Neural cell (in vitro differentiated cells): ENCODE results near the gene BEND7. TPM values are rescaled to one million over a fixed set of nuclear protein-coding genes. Genes with fewer than 3 reads are reported as not detected.
"Not testable (repeated sequence)": the region's sequence is repeated elsewhere in the genome, so short reads cannot be mapped to it uniquely, and the experiment has no call there.

Experiments used
- H2AFZ ChIP-seq: fragments of 200-600, 300-800 bp; sonication (generic), shearing (Covaris generic); 2 replicates; pipeline ENCODE4 v1.6.0; 2014; ENCODE audit warnings: low read depth, mild to moderate bottlenecking, antibody characterized with exemption, low read length, moderate library complexity
- H3F3A ChIP-seq: fragments of 200-600 bp; shearing (Covaris generic); 2 replicates; pipeline ENCODE4 v1.6.1; 2016; ENCODE audit warnings: mild to moderate bottlenecking, moderate library complexity, mixed read lengths, antibody characterized with exemption, low read length; ENCODE audit not compliant: insufficient read depth, poor library complexity, severe bottlenecking
- H3K27ac ChIP-seq: fragments of 200-600, 300-800 bp; sonication (generic), shearing (Covaris generic); 2 replicates; pipeline ENCODE4 v1.5.1; 2014; ENCODE audit warnings: mild to moderate bottlenecking, low read length, moderate library complexity
- H3K27me3 ChIP-seq: fragments of 300-800, 200-600 bp; sonication (generic), shearing (Covaris generic); 2 replicates; pipeline ENCODE4 v1.6.0; 2014; ENCODE audit warnings: mild to moderate bottlenecking, low read depth, low read length, moderate library complexity; ENCODE audit not compliant: insufficient read depth
- H3K36me3 ChIP-seq: fragments of 300-800, 200-600 bp; sonication (generic), shearing (Covaris generic); 2 replicates; pipeline ENCODE4 v1.5.1; 2014; ENCODE audit warnings: mild to moderate bottlenecking, antibody characterized with exemption, low read length, moderate library complexity; ENCODE audit not compliant: insufficient read depth
- H3K4me2 ChIP-seq: fragments of 300-800, 200-600 bp; sonication (generic), shearing (Covaris generic); 2 replicates; pipeline ENCODE4 v1.6.0; 2014; ENCODE audit warnings: mild to moderate bottlenecking, low read length
- H3K4me3 ChIP-seq: fragments of 300-800, 200-600 bp; sonication (generic), shearing (Covaris generic); 2 replicates; pipeline ENCODE4 v1.5.1; 2014; ENCODE audit warnings: mild to moderate bottlenecking, low read length, moderate library complexity
- H3K79me2 ChIP-seq: fragments of 200-600 bp; shearing (Covaris generic); replicated peaks from 2 replicates; pipeline ENCODE4 v1.6.0; 2014; ENCODE audit warnings: mild to moderate bottlenecking, low read length, moderate library complexity; ENCODE audit not compliant: insufficient read depth
- H3K9ac ChIP-seq: fragments of 300-800, 200-600 bp; sonication (generic), shearing (Covaris generic); 2 replicates; pipeline ENCODE4 v1.6.1; 2016; ENCODE audit warnings: mild to moderate bottlenecking, low read length, mixed read lengths
- H3K9me2 ChIP-seq: fragments of 200-600 bp; shearing (Covaris generic); 2 replicates; pipeline ENCODE4 v1.6.1; 2016; ENCODE audit warnings: mild to moderate bottlenecking, low read length, mixed read lengths; ENCODE audit not compliant: insufficient read depth
- H3K9me3 ChIP-seq: fragments of 200-600, 300-800 bp; sonication (generic), shearing (Covaris generic); 2 replicates; pipeline ENCODE4 v1.6.1; 2016; ENCODE audit warnings: mild to moderate bottlenecking, mixed run types, low read length, moderate library complexity, mixed read lengths
- H4K20me1 ChIP-seq: fragments of 200-600 bp; shearing (Covaris generic); 2 replicates; pipeline ENCODE4 v1.6.1; 2016; ENCODE audit warnings: mild to moderate bottlenecking, mixed run types; ENCODE audit not compliant: insufficient read depth
- CTCF ChIP-seq: fragments of 450-650 bp; IDR thresholded peaks from 2 replicates; pipeline ENCODE4 v1.5.1; 2014; ENCODE audit warnings: antibody characterized with exemption, mild to moderate bottlenecking, moderate library complexity; ENCODE audit not compliant: poor library complexity, severe bottlenecking
- EZH2 ChIP-seq: fragments of 200-600, 300-800 bp; shearing (Covaris generic), sonication (generic); IDR thresholded peaks from 2 replicates; pipeline ENCODE4 v1.6.1; 2014; ENCODE audit warnings: antibody characterized with exemption, low read length, borderline replicate concordance, mild to moderate bottlenecking; ENCODE audit not compliant: insufficient read depth, poor library complexity, severe bottlenecking
- POLR2AphosphoS5 ChIP-seq: IDR thresholded peaks from 2 replicates; pipeline ENCODE4 v1.6.1; 2012
- RAD21 ChIP-seq: fragments of 450-650 bp; conservative IDR thresholded peaks from 2 replicates; pipeline ENCODE4 v1.6.1; 2014; ENCODE audit warnings: antibody characterized with exemption, mild to moderate bottlenecking, moderate library complexity
- REST ChIP-seq: IDR thresholded peaks from 2 replicates; pipeline ENCODE4 v1.6.1; 2012; ENCODE audit warnings: borderline replicate concordance
- SMC3 ChIP-seq: fragments of 450-650 bp; conservative IDR thresholded peaks from 2 replicates; pipeline ENCODE4 v1.6.1; 2014; ENCODE audit warnings: antibody characterized with exemption, mild to moderate bottlenecking, moderate library complexity; ENCODE audit not compliant: poor library complexity
- polyA plus RNA-seq: library from polyadenylated mRNA; depleted of rRNA; stranded (reverse); fragments of >200 nt; gene quantifications from 2 replicates; pipeline ENCODE4 v1.2.3, GENCODE V29; 2014

Gene BEND7
- polyA plus RNA-seq, 1 donor from 2014 or later, result 5.1 TPM

GRCh38 chr10:13542533-13542932 lies 13.7 kb upstream of the BEND7 start:
- Histone ChIP-seq H3K79me2 (no peaks in the 10 kb centered on the region), H3K9me3 (no peaks in the 10 kb centered on the region), H4K20me1 (no peaks in the 10 kb centered on the region), H3K27me3 (no peaks in the 10 kb centered on the region), H3K4me2 (no peak overlapping the region), H3K9ac (no peak overlapping the region), H3K36me3 (no peaks in the 10 kb centered on the region), H3K27ac (no peak overlapping the region), H3K9me2 (no peaks in the 10 kb centered on the region), H2AFZ (no peak overlapping the region), H3F3A (no peaks in the 10 kb centered on the region), H3K4me3 (no peak overlapping the region)
- TF ChIP-seq REST, result no peak
- no peak for TF ChIP-seq SMC3
- no peak for TF ChIP-seq POLR2AphosphoS5

GRCh38 chr10:13537985-13538384 lies 9.2 kb upstream of the BEND7 start:
- H3K36me3 ChIP-seq, H3K4me3 ChIP-seq: not testable (repeated sequence)

GRCh38 chr10:13536674-13537366 lies 8.0 kb upstream of the BEND7 start:
- Histone ChIP-seq H3K4me3 (no peak overlapping the region), H3K9me2 (no peaks in the 10 kb centered on the region), H3K9me3 (no peaks in the 10 kb centered on the region), H3K4me2 (no peak overlapping the region), H3F3A (no peaks in the 10 kb centered on the region), H4K20me1 (no peaks in the 10 kb centered on the region), H3K36me3 (no peaks in the 10 kb centered on the region), H2AFZ (no peak overlapping the region), H3K27me3 (no peaks in the 10 kb centered on the region), H3K9ac (no peak overlapping the region), H3K27ac (no peak overlapping the region), H3K79me2 (no peaks in the 10 kb centered on the region)
- TF ChIP-seq SMC3 (peak; percentile 42), CTCF (peak; percentile 40), RAD21 (peak; percentile 31), EZH2 (no peak)

More at GRCh38 chr10:13537985-13538384, 9.2 kb upstream of the BEND7 start:
- not testable (repeated sequence) for H3K4me2 ChIP-seq, H2AFZ ChIP-seq, H3K79me2 ChIP-seq, H4K20me1 ChIP-seq, H3K27me3 ChIP-seq, H3K9ac ChIP-seq, H3K9me3 ChIP-seq, H3K27ac ChIP-seq, H3K9me2 ChIP-seq, H3F3A ChIP-seq
